Mesenteric fat pad (tissue), 1 donor: Measurements from ENCODE around the gene RADIL. TPM values are rescaled to one million over a fixed set of nuclear protein-coding genes. Genes with fewer than 3 reads are reported as not detected.
"Not testable (repeated sequence)": the region's sequence is repeated elsewhere in the genome, so short reads cannot be mapped to it uniquely, and the experiment has no call there.

Experiments used
- DNase-seq: peaks from one replicate; pipeline ENCODE4 v3.0.0-alpha.2; 2020; ENCODE audit warnings: low spot score
- total RNA-seq: library from RNA; stranded (reverse); fragmentation: NEBNext Ultra II Directional; extraction: Animal tissue kit (Norgen Biotek cat#: 25700); gene quantifications from one replicate; pipeline ENCODE4 v1.2.1, GENCODE V29; 2021
- donor health status: DM: yes; HTN: yes; CAD: no.

RADIL gene
- total RNA-seq, 1 donor from 2014 or later, result 6.1 TPM

DNA sequence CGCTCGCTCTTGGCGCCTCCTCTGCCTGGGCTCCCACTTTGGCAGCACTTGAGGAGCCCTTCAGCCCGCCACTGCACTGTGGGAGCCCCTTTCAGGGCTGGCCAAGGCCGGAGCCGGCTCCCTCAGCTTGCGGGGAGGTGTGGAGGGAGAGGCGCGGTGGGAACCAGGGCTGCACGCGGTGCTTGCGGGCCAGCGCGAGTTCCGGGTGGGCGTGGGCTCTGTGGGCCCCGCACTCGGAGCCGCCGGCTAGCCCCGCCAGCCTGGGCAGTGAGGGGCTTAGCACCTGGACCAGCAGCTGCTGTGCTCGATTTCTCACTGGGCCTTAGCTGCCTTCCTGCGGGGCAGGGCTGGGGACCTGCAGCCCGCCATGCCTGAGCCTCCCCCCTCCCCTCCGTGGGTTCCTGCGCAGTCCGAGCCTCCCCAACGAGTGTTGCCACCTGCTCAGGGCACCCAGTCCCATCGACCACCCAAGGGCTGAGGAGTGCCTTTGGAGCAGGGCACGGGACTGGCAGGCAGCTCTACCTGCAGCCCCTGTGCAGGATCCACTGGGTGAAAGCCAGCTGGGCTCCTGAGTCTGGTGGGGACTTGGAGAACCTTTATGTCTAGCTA lies 90.0 kb downstream of the RADIL start:
- DNase-seq, result not testable (repeated sequence)

DNA sequence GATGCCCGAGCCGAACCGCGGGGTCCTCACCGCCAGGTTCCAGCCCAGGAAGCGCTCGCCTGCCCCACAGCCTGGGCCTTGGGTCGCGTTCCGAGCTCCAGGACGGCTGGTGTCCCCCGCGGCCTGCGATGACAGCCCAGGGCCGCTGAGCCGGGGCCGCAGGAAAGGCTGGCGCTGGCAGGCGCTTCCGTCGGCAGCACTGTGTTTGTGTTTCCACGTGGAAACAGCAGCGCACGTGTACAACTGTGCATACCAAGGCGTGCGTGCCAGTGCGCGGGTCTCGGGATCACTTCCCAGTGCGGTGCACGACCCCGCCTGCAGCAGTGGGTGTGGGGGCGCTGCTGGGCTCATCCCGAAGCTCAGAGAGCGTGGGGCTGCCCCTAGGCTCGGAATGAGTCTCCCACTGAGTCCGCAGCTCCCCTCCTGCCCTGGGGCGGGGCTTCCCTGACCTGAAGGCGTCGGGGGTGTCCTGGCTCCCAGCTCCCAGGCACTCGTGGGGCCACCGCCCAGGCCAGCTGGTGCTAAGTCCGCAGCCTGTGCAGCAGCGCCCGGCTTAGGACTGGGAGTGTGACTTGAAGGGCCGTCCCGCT lies 90.9 kb downstream of the RADIL start:
- no peak for DNase-seq

DNA sequence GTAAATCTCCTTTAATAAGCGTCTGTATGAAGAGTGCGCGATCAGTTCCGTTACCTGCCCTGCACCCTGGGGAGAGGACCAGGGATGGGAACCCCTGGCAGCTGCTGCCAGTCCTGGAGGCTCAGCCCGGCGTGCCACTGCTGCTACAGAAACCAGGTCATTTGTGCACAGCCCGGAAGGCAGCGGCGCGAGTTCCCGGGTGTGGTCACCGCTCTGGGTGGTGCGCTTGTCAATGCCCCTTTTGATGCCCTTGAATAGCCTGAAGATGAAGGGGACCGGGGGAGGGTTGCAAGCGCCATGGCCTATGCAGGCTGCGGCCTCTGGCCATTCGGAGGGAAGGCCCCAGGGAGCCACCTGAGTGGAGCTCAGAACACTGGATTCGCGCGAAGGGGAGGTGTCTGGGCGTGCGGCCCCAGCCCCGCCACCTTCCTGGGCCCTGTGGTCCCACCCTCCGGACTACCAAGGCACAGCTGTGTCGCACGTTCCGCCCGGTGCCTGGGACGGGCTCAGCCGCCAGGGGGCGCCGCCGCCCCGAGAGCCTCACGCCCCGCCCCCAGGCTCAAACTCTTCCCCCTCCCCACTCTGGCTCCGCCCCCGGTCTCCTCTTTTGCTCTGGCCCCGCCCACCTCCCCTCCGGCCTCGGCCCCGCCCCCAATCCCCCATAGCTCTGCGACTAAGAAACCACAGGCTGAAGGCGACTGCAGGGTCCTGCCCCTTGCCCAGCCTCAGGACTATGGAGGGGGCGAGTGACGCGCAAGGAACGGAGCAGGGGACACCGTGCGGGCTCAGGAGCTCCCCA lies 91.6 kb downstream of the RADIL start:
- DNase-seq, result no peak

GRCh38 chr7:4791101-4791737 lies 92.3 kb downstream of the RADIL start:
- no peak for DNase-seq

DNA sequence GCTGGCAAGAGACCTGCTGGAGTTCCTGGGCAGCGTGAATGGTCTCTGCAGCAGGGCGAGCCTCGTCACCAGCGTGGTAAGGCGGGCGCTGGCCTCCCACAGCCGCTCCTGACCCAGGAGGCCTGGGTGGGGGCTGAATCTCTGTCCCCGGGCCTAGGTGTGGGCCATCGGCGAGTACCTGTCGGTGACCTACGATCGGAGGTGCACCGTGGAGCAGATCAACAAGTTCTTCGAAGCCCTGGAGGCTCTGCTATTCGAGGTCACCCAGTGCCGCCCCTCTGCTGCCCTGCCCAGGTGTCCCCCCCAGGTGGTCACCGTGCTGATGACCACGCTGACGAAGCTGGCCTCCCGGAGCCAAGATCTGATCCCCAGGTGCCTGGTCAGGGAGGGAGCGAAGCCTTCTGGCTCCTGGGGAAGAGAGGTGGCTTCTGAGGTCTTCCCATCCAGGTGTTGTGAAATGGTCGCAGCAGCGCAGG lies 93.0 kb downstream of the RADIL start:
- no peak for DNase-seq

GRCh38 chr7:4790078-4790465 lies 93.4 kb downstream of the RADIL start:
- DNase-seq, result no peak

GRCh38 chr7:4789194-4790077 lies 94.1 kb downstream of the RADIL start:
- DNase-seq, result no peak

GRCh38 chr7:4788627-4789189 lies 94.8 kb downstream of the RADIL start:
- no peak for DNase-seq

- DNase-seq, result no peak
Observed at GRCh38 chr7:4787947-4788626, 95.4 kb downstream of the RADIL start.

- no peak for DNase-seq
Observed at GRCh38 chr7:4787541-4787940, 96.0 kb downstream of the RADIL start.

- no peak for DNase-seq
Observed at GRCh38 chr7:4786015-4786414, 97.5 kb downstream of the RADIL start.

DNA sequence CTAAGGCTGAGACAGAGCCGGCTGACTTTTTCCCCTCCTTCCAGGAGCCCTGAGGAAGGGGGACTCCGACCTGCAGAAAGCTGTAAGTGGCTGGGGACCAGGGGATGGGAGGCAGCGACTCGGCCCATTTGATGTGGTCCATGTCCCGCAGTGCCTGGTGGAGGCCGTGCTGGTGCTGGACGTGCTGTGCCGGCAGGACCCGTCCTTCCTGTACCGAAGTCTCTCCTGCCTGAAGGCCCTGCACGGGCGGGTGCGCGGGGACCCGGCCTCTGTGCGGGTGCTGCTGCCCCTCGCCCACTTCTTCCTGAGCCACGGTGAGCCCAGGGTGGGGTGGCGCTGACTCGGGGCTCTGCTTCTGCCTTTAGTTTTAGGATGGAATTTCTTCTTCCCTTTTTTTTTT lies 98.1 kb downstream of the RADIL start:
- DNase-seq, result no peak

GRCh38 chr7:4784799-4785198 lies 98.7 kb downstream of the RADIL start:
- DNase-seq, result no peak

- DNase-seq, result no peak
Observed at GRCh38 chr7:4783762-4784351, 99.7 kb downstream of the RADIL start.

DNA sequence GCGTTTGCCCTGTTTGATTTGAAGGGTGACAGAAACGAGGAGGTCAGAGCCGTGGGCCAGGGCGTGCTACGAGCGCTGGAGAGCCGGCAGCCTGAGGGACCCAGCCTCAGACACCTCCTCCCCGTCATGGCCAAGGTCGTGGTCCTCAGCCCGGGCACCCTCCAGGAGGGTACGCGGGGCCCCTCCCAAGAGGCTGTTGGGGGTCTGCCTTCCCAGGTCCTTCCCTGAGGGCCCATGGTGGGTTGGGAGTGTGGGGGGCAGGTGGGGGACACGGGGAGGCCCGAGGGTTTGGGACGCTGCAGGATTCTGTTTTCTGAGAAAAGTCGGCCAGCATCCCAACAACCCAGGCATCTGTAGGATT lies 100.2 kb downstream of the RADIL start:
- DNase-seq, result no peak

DNA sequence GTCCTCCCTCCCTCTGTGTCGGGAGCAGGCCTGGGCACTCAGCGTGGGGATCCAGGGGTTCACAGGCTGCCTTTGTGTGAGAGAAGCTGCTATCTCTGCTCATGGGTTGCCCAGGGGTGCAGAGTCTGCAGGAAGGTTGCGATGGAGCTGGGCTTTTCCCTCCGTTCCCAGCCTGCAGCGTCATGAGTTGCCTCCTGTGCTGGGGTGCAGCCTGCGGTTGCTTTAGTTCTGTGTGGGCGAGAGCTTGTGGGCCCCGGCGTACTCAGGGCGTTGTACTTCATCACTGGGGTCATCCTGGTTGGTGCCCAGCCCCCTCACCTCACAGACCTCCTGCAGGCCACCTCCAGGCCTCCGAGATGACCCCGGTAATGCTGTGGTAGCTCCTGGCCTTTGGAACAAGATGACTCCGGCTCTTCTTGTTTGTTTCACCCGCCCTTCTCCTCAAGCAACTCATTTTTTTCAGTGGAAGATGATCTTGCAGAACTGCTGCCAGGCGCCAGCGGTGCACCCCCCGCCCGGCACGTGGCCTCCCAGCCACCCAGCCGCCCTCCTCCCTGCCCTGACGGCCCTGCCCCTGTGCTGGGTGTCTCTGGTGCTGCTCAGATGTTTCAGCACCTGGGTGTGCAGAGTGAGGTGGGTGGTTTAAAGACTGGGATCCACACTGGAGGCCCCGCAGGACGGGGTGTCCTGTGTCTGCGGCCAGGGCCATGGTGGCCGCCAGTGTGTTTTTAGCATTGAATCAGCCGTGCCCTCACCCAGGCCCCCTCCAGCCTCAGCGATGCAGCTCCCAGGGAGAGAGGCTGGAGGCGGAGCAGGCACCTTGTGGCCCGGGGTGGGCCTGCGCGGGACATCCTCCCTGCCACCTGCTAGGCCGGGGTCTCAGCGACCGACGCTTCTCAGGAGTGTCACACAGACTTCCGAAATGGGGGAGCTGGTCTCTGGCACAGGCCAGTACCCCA lies 100.9 kb downstream of the RADIL start:
- no peak for DNase-seq

GRCh38 chr7:4781366-4782069 lies 102.0 kb downstream of the RADIL start:
- no peak for DNase-seq

- no peak for DNase-seq
Observed at GRCh38 chr7:4779118-4779517, 104.4 kb downstream of the RADIL start.
